IMR-90 (cell line): ENCODE data around the gene RGS14. TPM values are rescaled to one million over a fixed set of nuclear protein-coding genes. Genes with fewer than 3 reads are reported as not detected.

Source experiments
- ATAC-seq: fragments of 200-7000 bp; cut with Tn5 transposase; 2 replicates; pipeline ENCODE4 v1.9.1; 2020; ENCODE audit warnings: low read depth, mild to moderate bottlenecking, moderate library complexity
- BruUV-seq: library from RNA; stranded (reverse); fragments of 400-500 nt; replicated peaks from 2 replicates; lab custom pipeline; 2021; lab: Mats Ljungman, UMichigan
- CTCF ChIA-PET: fragments of 300-600 bp; formaldehyde crosslinking; extraction: SDS; loops from one replicate; lab custom pipeline; 2021; ENCODE audit warnings: antibody characterized with exemption; lab: Yijun Ruan, JAX
- POLR2A ChIA-PET: fragments of 300-600 bp; sonication (Branson Sonifier 250); formaldehyde crosslinking; loops from one replicate; lab custom pipeline; 2022; ENCODE audit warnings: antibody characterized with exemption; ENCODE audit not compliant: unreplicated experiment; lab: Charles Lee
- DNase-seq: peaks from one replicate; pipeline ENCODE4 v3.0.0; 2013
- H2AFZ ChIP-seq: replicated peaks from 2 replicates; pipeline ENCODE3; 2013; ENCODE audit warnings: low read length, mild to moderate bottlenecking; ENCODE audit not compliant: poor library complexity
- H2AK5ac ChIP-seq: 2 replicates; pipeline ENCODE4 v1.6.1; 2013; ENCODE audit warnings: low read depth, low read length, inconsistent platforms
- H2AK9ac ChIP-seq: replicated peaks from 2 replicates; pipeline ENCODE3; 2013; ENCODE audit warnings: mild to moderate bottlenecking, low read depth, low read length, moderate library complexity; ENCODE audit not compliant: poor library complexity
- H2BK120ac ChIP-seq: 2 replicates; pipeline ENCODE4 v1.6.1; 2013; ENCODE audit warnings: low read depth, low read length, inconsistent platforms
- H2BK15ac ChIP-seq: 3 replicates; pipeline ENCODE4 v1.6.1; 2013; ENCODE audit warnings: low read depth, low read length, inconsistent platforms
- H2BK20ac ChIP-seq: 2 replicates; pipeline ENCODE4 v1.6.1; 2013; ENCODE audit warnings: low read depth, mild to moderate bottlenecking, inconsistent platforms, low read length, moderate library complexity
- H2BK5ac ChIP-seq: 2 replicates; pipeline ENCODE4 v1.6.1; 2013; ENCODE audit warnings: mild to moderate bottlenecking, low read depth, low read length, inconsistent platforms; ENCODE audit not compliant: poor library complexity, severe bottlenecking
- H3K14ac ChIP-seq: replicated peaks from 2 replicates; pipeline ENCODE4 v1.6.1; 2013; ENCODE audit warnings: low read depth, low read length, inconsistent platforms
- H3K18ac ChIP-seq: 2 replicates; pipeline ENCODE4 v1.6.1; 2013; ENCODE audit warnings: low read depth, low read length, control low read depth
- H3K23ac ChIP-seq: 2 replicates; pipeline ENCODE4 v1.6.1; 2013; ENCODE audit warnings: low read depth, low read length, inconsistent platforms
- H3K27ac ChIP-seq: 2 replicates; pipeline ENCODE4 v1.5.1; 2013; ENCODE audit warnings: mild to moderate bottlenecking, control low read depth, low read length; ENCODE audit not compliant: insufficient read depth
- H3K27me3 ChIP-seq: 2 replicates; pipeline ENCODE4 v1.6.1; 2013; ENCODE audit warnings: low read length; ENCODE audit not compliant: control insufficient read depth, insufficient read depth
- H3K36me3 ChIP-seq: 2 replicates; pipeline ENCODE4 v1.6.1; 2013; ENCODE audit warnings: low read length, mixed read lengths; ENCODE audit not compliant: control insufficient read depth, insufficient read depth
- H3K4ac ChIP-seq: 2 replicates; pipeline ENCODE4 v1.6.1; 2013; ENCODE audit warnings: low read depth, low read length, inconsistent platforms
- H3K4me1 ChIP-seq: 2 replicates; pipeline ENCODE4 v1.6.1; 2013; ENCODE audit warnings: low read length, mixed read lengths; ENCODE audit not compliant: control insufficient read depth, insufficient read depth
- H3K4me2 ChIP-seq: 2 replicates; pipeline ENCODE4 v1.6.1; 2013; ENCODE audit warnings: low read depth, mild to moderate bottlenecking, control low read depth, low read length, moderate library complexity
- H3K4me3 ChIP-seq: 2 replicates; pipeline ENCODE4 v1.5.1; 2013; ENCODE audit warnings: low read depth, mild to moderate bottlenecking, control low read depth, low read length, moderate library complexity; ENCODE audit not compliant: insufficient read depth
- H3K56ac ChIP-seq: 2 replicates; pipeline ENCODE4 v1.6.1; 2013; ENCODE audit warnings: low read length, inconsistent platforms; ENCODE audit not compliant: insufficient read depth; ENCODE audit errors: extremely low read depth
- H3K79me1 ChIP-seq, 2 experiments: 2 replicates each; pipeline ENCODE4 v1.6.1; 2013; ENCODE audit warnings: low read length in 2 of 2, inconsistent platforms in 1 of 2, low read depth in 1 of 2
- H3K9ac ChIP-seq: 2 replicates; pipeline ENCODE4 v1.6.1; 2013; ENCODE audit warnings: low read depth, low read length, control low read depth
- H3K9me1 ChIP-seq: 2 replicates; pipeline ENCODE4 v1.6.1; 2013; ENCODE audit warnings: low read length, inconsistent platforms; ENCODE audit not compliant: insufficient read depth
- H3K9me3 ChIP-seq: 2 replicates; pipeline ENCODE4 v1.6.1; 2013; ENCODE audit warnings: low read length; ENCODE audit not compliant: control insufficient read depth, insufficient read depth
- H4K20me1 ChIP-seq: 2 replicates; pipeline ENCODE4 v1.6.1; 2013; ENCODE audit warnings: low read length, inconsistent platforms; ENCODE audit not compliant: insufficient read depth
- H4K5ac ChIP-seq: 2 replicates; pipeline ENCODE4 v1.6.1; 2013; ENCODE audit warnings: mild to moderate bottlenecking, low read depth, low read length, control low read depth
- H4K8ac ChIP-seq, 2 experiments: 2 replicates each; pipeline ENCODE4 v1.6.1; 2013; ENCODE audit warnings: low read depth in 2 of 2, low read length in 2 of 2, control low read depth in 1 of 2, inconsistent platforms in 1 of 2
- H4K91ac ChIP-seq: 2 replicates; pipeline ENCODE4 v1.6.1; 2013; ENCODE audit warnings: low read depth, low read length, inconsistent platforms; ENCODE audit not compliant: insufficient read depth
- BHLHE40 ChIP-seq: fragments of 150-350 bp; IDR thresholded peaks from 2 replicates; pipeline ENCODE4 v1.6.1; 2016; ENCODE audit warnings: mild to moderate bottlenecking, low read depth, low read length
- CEBPB ChIP-seq: IDR thresholded peaks from 2 replicates; pipeline ENCODE4 v1.6.1; 2012; ENCODE audit warnings: low read depth, low read length, improper control_type of control experiment
- CHD1 ChIP-seq: IDR thresholded peaks from 2 replicates; pipeline ENCODE4 v1.6.1; 2012; ENCODE audit warnings: low read depth, low read length, improper control_type of control experiment
- FOS ChIP-seq: fragments of 150-350 bp; IDR thresholded peaks from 2 replicates; pipeline ENCODE4 v1.6.1; 2016; ENCODE audit warnings: low read depth, low read length
- MAFK ChIP-seq: IDR thresholded peaks from 2 replicates; pipeline ENCODE4 v1.6.1; 2012; ENCODE audit warnings: low read depth, low read length, improper control_type of control experiment
- MAZ ChIP-seq: IDR thresholded peaks from 2 replicates; pipeline ENCODE4 v1.6.1; 2012; ENCODE audit warnings: low read depth, mild to moderate bottlenecking, low read length, improper control_type of control experiment, moderate library complexity, borderline replicate concordance
- MXI1 ChIP-seq: IDR thresholded peaks from 2 replicates; pipeline ENCODE4 v1.6.1; 2012; ENCODE audit warnings: low read depth, mild to moderate bottlenecking, low read length, moderate library complexity, borderline replicate concordance
- NFE2L2 ChIP-seq: fragments of 150-350 bp; IDR thresholded peaks from 2 replicates; pipeline ENCODE4 v1.6.1; 2016; ENCODE audit warnings: low read depth, mild to moderate bottlenecking, low read length
- POLR2A ChIP-seq: IDR thresholded peaks from 2 replicates; pipeline ENCODE4 v1.6.1; 2012; ENCODE audit warnings: mild to moderate bottlenecking, low read depth, low read length
- RAD21 ChIP-seq: IDR thresholded peaks from 2 replicates; pipeline ENCODE4 v1.6.1; 2012; ENCODE audit warnings: low read length, improper control_type of control experiment
- RCOR1 ChIP-seq: IDR thresholded peaks from 2 replicates; pipeline ENCODE4 v1.6.1; 2012; ENCODE audit warnings: mild to moderate bottlenecking, low read length, improper control_type of control experiment; ENCODE audit not compliant: insufficient replicate concordance
- RFX5 ChIP-seq: IDR thresholded peaks from 2 replicates; pipeline ENCODE4 v1.8.0; 2012; ENCODE audit warnings: low read depth, mild to moderate bottlenecking, low read length, moderate library complexity
- SMC3 ChIP-seq: fragments of 150-350 bp; IDR thresholded peaks from 2 replicates; pipeline ENCODE4 v1.6.1; 2016; ENCODE audit warnings: low read depth, mild to moderate bottlenecking, antibody characterized with exemption, low read length, moderate library complexity
- WGBS, 2 experiments: methylation state at CpG; one replicate each; pipeline versions ENCODE4 v1.1.5 to v1.1.7; 2013; ENCODE audit warnings: missing lambda C conversion rate in 2 of 2; ENCODE audit not compliant: insufficient read length in 1 of 2; ENCODE audit errors: extremely low coverage in 2 of 2; 5-methylcytosine and 5-hydroxymethylcytosine counted together
- dilution Hi-C: fragments of 300-500 bp; cut with HindIII; formaldehyde crosslinking; loops from one replicate; pipeline ENCODE4 v1.14.3; 2018; ENCODE audit warnings: low sequenced_read_pairs; ENCODE audit not compliant: unreplicated experiment
- in situ Hi-C: fragments of 300-500 bp; cut with MboI; formaldehyde crosslinking; loops from 3 replicates; pipeline ENCODE4 v1.14.3; 2019; ENCODE audit warnings: low sequenced_read_pairs, inconsistent platforms, mixed read lengths
- intact Hi-C: fragments of 100-400 bp; cut with micrococcal nuclease; formaldehyde crosslinking; loops from 2 replicates; pipeline ENCODE4 v1.10.0; 2022
- polyA plus RNA-seq, 3 experiments: library from polyadenylated mRNA; depleted of rRNA; stranded (reverse); fragments of >200 nt; gene quantifications; 2 replicates each; pipeline ENCODE4 v1.2.3, GENCODE V29; 2012; ENCODE audit warnings: low replicate concordance in 1 of 3
- total RNA-seq: library from RNA; depleted of rRNA; stranded (reverse); fragments of >200 nt; gene quantifications from 2 replicates; pipeline ENCODE4 v1.2.3, GENCODE V29; 2012
- TF ChIP-seq, protein P1 (sequence below): conservative IDR thresholded peaks from 2 replicates; pipeline ENCODE4 v1.5.1; 2012; ENCODE audit warnings: mild to moderate bottlenecking, low read depth, low read length, improper control_type of control experiment
- TF ChIP-seq, protein P2 (sequence below): fragments of 150-350 bp; IDR thresholded peaks from 2 replicates; pipeline ENCODE4 v1.6.1; 2016; ENCODE audit warnings: low read depth, mild to moderate bottlenecking, low read length, moderate library complexity, borderline replicate concordance
- TF ChIP-seq, protein P3 (sequence below): fragments of 150-350 bp; IDR thresholded peaks from 2 replicates; pipeline ENCODE4 v1.6.1; 2017; ENCODE audit warnings: mild to moderate bottlenecking, antibody characterized with exemption, low read length, low read depth

Gene RGS14
- total and polyA plus RNA-seq, 2 of the 4 experiments (the other 2 are of a cell fraction) = 1.1 to 6.5 TPM

DNA sequence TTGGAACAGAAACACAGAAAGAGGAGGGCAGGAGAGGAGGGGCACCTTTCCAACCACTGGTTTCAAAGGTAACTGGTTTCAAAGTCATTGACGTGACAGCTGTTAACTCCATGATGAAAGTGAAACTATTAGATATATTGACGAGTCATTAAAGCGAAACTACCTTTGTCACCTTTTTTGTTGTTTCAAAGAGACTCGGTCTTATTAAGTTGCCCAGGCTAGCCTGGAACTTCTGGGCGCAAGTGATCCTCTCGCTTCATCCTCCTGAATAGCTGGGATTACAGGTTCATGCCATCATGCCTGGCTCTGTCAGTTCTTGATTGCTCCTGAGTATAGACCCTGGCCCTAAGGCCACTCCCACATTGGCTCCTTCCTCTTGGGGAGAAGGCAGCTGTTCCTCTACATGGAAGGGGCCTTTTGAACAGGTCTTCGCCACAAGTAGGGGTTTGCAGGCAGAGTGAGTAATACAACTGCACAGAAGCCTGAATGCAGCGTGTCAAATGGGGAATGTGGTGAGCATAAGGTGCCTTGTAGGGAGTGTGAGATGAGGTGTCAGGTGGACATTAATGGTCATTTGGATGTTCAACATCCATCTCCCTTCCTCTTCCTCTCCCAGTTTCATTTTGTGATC lies 55.0 kb downstream of the RGS14 start:
- Histone ChIP-seq H2BK15ac (no peak overlapping the region), H3K4me3 (no peak overlapping the region), H3K9me3 (no peaks in the 10 kb centered on the region), H3K4ac (no peak overlapping the region), H4K8ac (no peak overlapping the region), H4K20me1 (no peaks in the 10 kb centered on the region), H3K4me2 (no peak overlapping the region), H3K56ac (no peak overlapping the region), H2BK5ac (no peak overlapping the region), H3K9me1 (no peaks in the 10 kb centered on the region), H3K36me3 (no peaks in the 10 kb centered on the region), H4K5ac (no peak overlapping the region), H4K91ac (no peak overlapping the region), H2BK20ac (no peak overlapping the region), H3K9ac (no peak overlapping the region), H3K27ac (no peak overlapping the region), H3K14ac (no peak overlapping the region), H2AK9ac (no peak overlapping the region), H3K27me3 (peaks cover 20% of the 10 kb centered on the region), H2AFZ (no peak overlapping the region), H3K4me1 (no peaks in the 10 kb centered on the region), H2BK120ac (no peak overlapping the region), H3K79me1 (no peaks in the 10 kb centered on the region), H3K23ac (no peak overlapping the region), H2AK5ac (no peak overlapping the region), H3K18ac (no peak overlapping the region)
- in situ Hi-C loops (no loop called here), dilution Hi-C loops (no loop called here), intact Hi-C loops (no loop called here)
- ATAC-seq (no peak), DNase-seq (no peak)
- POLR2A ChIA-PET = no interaction called here
- WGBS, 2 experiments = 92% methylated on average over 4 of the region's 8 CpGs; no CpG with 5 or more reads in 1 of the 2 experiments
- no peak for TF ChIP-seq SMC3
- TF ChIP-seq MXI1 = no peak
- TF ChIP-seq, protein P1, sequence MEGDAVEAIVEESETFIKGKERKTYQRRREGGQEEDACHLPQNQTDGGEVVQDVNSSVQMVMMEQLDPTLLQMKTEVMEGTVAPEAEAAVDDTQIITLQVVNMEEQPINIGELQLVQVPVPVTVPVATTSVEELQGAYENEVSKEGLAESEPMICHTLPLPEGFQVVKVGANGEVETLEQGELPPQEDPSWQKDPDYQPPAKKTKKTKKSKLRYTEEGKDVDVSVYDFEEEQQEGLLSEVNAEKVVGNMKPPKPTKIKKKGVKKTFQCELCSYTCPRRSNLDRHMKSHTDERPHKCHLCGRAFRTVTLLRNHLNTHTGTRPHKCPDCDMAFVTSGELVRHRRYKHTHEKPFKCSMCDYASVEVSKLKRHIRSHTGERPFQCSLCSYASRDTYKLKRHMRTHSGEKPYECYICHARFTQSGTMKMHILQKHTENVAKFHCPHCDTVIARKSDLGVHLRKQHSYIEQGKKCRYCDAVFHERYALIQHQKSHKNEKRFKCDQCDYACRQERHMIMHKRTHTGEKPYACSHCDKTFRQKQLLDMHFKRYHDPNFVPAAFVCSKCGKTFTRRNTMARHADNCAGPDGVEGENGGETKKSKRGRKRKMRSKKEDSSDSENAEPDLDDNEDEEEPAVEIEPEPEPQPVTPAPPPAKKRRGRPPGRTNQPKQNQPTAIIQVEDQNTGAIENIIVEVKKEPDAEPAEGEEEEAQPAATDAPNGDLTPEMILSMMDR = no peak
- TF ChIP-seq RAD21 = no peak
- TF ChIP-seq FOS = no peak
- TF ChIP-seq, protein P2, sequence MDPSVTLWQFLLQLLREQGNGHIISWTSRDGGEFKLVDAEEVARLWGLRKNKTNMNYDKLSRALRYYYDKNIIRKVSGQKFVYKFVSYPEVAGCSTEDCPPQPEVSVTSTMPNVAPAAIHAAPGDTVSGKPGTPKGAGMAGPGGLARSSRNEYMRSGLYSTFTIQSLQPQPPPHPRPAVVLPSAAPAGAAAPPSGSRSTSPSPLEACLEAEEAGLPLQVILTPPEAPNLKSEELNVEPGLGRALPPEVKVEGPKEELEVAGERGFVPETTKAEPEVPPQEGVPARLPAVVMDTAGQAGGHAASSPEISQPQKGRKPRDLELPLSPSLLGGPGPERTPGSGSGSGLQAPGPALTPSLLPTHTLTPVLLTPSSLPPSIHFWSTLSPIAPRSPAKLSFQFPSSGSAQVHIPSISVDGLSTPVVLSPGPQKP = no peak
- TF ChIP-seq, protein P3, sequence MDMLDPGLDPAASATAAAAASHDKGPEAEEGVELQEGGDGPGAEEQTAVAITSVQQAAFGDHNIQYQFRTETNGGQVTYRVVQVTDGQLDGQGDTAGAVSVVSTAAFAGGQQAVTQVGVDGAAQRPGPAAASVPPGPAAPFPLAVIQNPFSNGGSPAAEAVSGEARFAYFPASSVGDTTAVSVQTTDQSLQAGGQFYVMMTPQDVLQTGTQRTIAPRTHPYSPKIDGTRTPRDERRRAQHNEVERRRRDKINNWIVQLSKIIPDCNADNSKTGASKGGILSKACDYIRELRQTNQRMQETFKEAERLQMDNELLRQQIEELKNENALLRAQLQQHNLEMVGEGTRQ = no peak
- no peak for TF ChIP-seq BHLHE40
- no peak for TF ChIP-seq POLR2A
- TF ChIP-seq CHD1 = no peak
- no peak for TF ChIP-seq MAFK
- no peak for TF ChIP-seq CEBPB
- no peak for TF ChIP-seq NFE2L2
- TF ChIP-seq RFX5 = no peak
- TF ChIP-seq RCOR1 = no peak
- TF ChIP-seq MAZ = no peak
- no TSS peak for BruUV-seq
- CTCF ChIA-PET = no interaction called here
